GM19099 (cell line): ENCODE measurements around the gene HAL.

Experiments
- POLR2A ChIP-seq: IDR thresholded peaks from 3 replicates; pipeline ENCODE4 v1.6.1; 2011; ENCODE audit warnings: low read depth; ENCODE audit not compliant: insufficient read length; ENCODE audit errors: extremely low read depth

Gene HAL

GRCh38 chr12:95996034-95996658 is at the start of gene HAL:
Gene HAL, minus strand, starts transcription at chr12:95996344. Its CDS starts 434 bp downstream, at chr12:95995910.
- TF ChIP-seq POLR2A: no peak

GRCh38 chr12:96045566-96045965 is 49.4 kb upstream of the HAL start:
- no peak for TF ChIP-seq POLR2A

GRCh38 chr12:96044943-96045290 is 48.8 kb upstream of the HAL start:
- TF ChIP-seq POLR2A: no peak

- TF ChIP-seq POLR2A: no peak
These were observed 48.1 kb upstream of the HAL start for GRCh38 chr12:96044017-96044942.

GRCh38 chr12:96041181-96041580 is 45.0 kb upstream of the HAL start:
- TF ChIP-seq POLR2A: no peak

GRCh38 chr12:96040305-96041133 is 44.4 kb upstream of the HAL start:
- TF ChIP-seq POLR2A: no peak

- no peak for TF ChIP-seq POLR2A
These were observed 43.4 kb upstream of the HAL start for GRCh38 chr12:96039516-96039915.

GRCh38 chr12:96036765-96037455 is 40.8 kb upstream of the HAL start:
- no peak for TF ChIP-seq POLR2A

- TF ChIP-seq POLR2A: peak; percentile 90
These were observed 39.4 kb upstream of the HAL start, which contains the start of gene LTA4H for GRCh38 chr12:96035283-96036236. Gene LTA4H, minus strand, starts transcription at chr12:96035587. Its CDS starts 68 bp downstream, at chr12:96035519.

- TF ChIP-seq POLR2A: no peak
These were observed 38.6 kb upstream of the HAL start for GRCh38 chr12:96034621-96035282.

- no peak for TF ChIP-seq POLR2A
These were observed 37.6 kb upstream of the HAL start for GRCh38 chr12:96033549-96034389.

- no peak for TF ChIP-seq POLR2A
These were observed 33.7 kb upstream of the HAL start for GRCh38 chr12:96029826-96030225.

GRCh38 chr12:96028538-96028937 is 32.4 kb upstream of the HAL start:
- no peak for TF ChIP-seq POLR2A

GRCh38 chr12:96026331-96026730 is 30.2 kb upstream of the HAL start:
- TF ChIP-seq POLR2A: no peak
